Loucy (cell line): ENCODE results near the gene PNPLA7.

Source experiments
- CTCF ChIP-seq: fragments of 200-600 bp; sonication (generic); conservative IDR thresholded peaks from 2 replicates; pipeline ENCODE4 v1.5.1; 2014; ENCODE audit warnings: mild to moderate bottlenecking, antibody characterized with exemption, low read length
- EZH2phosphoT487 ChIP-seq: fragments of 200-600 bp; IDR thresholded peaks from 2 replicates; pipeline ENCODE4 v1.6.1; 2018; ENCODE audit warnings: antibody characterized with exemption, mild to moderate bottlenecking, moderate library complexity, borderline replicate concordance

- no peak for TF ChIP-seq CTCF
- TF ChIP-seq EZH2phosphoT487 = no peak
Observed at GRCh38 chr9:137581361-137582285, 31.4 kb upstream of the PNPLA7 start.
